H1 (cell line): Measurements from ENCODE around the gene PCDH9.

ENCODE experiments used
- ATF3 ChIP-seq: IDR thresholded peaks from 2 replicates; pipeline ENCODE4 v1.6.1; 2011; ENCODE audit warnings: low read depth, mild to moderate bottlenecking, low read length; ENCODE audit not compliant: insufficient read depth
- CREB1 ChIP-seq: IDR thresholded peaks from 2 replicates; pipeline ENCODE4 v1.6.1; 2012; ENCODE audit warnings: inconsistent platforms
- CTCF ChIP-seq, 3 experiments: IDR thresholded peaks; 1 replicate in 2 of 3; 2 replicates in 1 of 3; pipeline versions ENCODE4 v1.5.1 to v1.6.1; 2011; ENCODE audit warnings: low read length in 3 of 3, mild to moderate bottlenecking in 3 of 3, inconsistent platforms in 2 of 3, low read depth in 1 of 3, moderate library complexity in 1 of 3; ENCODE audit not compliant: insufficient read depth in 1 of 3; ENCODE audit errors: control extremely low read depth in 1 of 3
- EP300 ChIP-seq, 2 experiments: IDR thresholded peaks; 1 replicate in 1 of 2; 2 replicates in 1 of 2; pipeline ENCODE4 v1.6.1; 2011 to 2012; ENCODE audit warnings: low read depth in 2 of 2, low read length in 2 of 2, mild to moderate bottlenecking in 2 of 2, borderline replicate concordance in 1 of 2, inconsistent platforms in 1 of 2, moderate library complexity in 1 of 2
- GABPA ChIP-seq: IDR thresholded peaks from 2 replicates; pipeline ENCODE4 v1.6.1; 2011; ENCODE audit warnings: mild to moderate bottlenecking, low read length, moderate library complexity, borderline replicate concordance; ENCODE audit not compliant: insufficient read depth
- NRF1 ChIP-seq: IDR thresholded peaks from 2 replicates; pipeline ENCODE4 v1.6.1; 2011; ENCODE audit warnings: mild to moderate bottlenecking, low read depth, low read length, improper control_type of control experiment
- PHF8 ChIP-seq: fragments of 200-600 bp; sonication (generic); conservative IDR thresholded peaks from 2 replicates; pipeline ENCODE4 v1.7.1; 2012; ENCODE audit warnings: low read depth, mild to moderate bottlenecking, inconsistent platforms, low read length, moderate library complexity
- POLR2A ChIP-seq, 2 experiments: IDR thresholded peaks; 1 replicate in 1 of 2; 2 replicates in 1 of 2; pipeline ENCODE4 v1.6.1; 2011; ENCODE audit warnings: low read depth in 2 of 2, low read length in 2 of 2, mild to moderate bottlenecking in 2 of 2; ENCODE audit errors: control extremely low read depth in 1 of 2
- POLR2AphosphoS5 ChIP-seq: IDR thresholded peaks from 2 replicates; pipeline ENCODE4 v1.6.1; 2011; ENCODE audit warnings: low read depth, low read length
- TAF1 ChIP-seq: IDR thresholded peaks from 2 replicates; pipeline ENCODE4 v1.6.1; 2011; ENCODE audit warnings: mild to moderate bottlenecking, low read depth, low read length
- TEAD4 ChIP-seq: IDR thresholded peaks from 2 replicates; pipeline ENCODE4 v1.6.1; 2012; ENCODE audit warnings: low read depth, low read length, inconsistent platforms, mixed read lengths
- ZNF274 ChIP-seq: IDR thresholded peaks from 2 replicates; pipeline ENCODE4 v1.7.0; 2012; ENCODE audit warnings: low read length, borderline replicate concordance; ENCODE audit errors: extremely low read depth

- TF ChIP-seq CTCF (IDR thresholded peaks at IDR 0.05; ENCODE audit: control extremely low read depth in 1 of 3, insufficient read depth in 1 of 3, low read depth in 1 of 3, low read length in 3 of 3) (no peak), ATF3 (no peak), PHF8 (no peak), NRF1 (no peak), TEAD4 (no peak), EP300 (IDR thresholded peaks at IDR 0.05; ENCODE audit: borderline replicate concordance in 1 of 2, low read depth in 2 of 2, low read length in 2 of 2) (no peak), TAF1 (no peak), CREB1 (no peak), ZNF274 (no peak), POLR2A (IDR thresholded peaks at IDR 0.05; ENCODE audit: control extremely low read depth in 1 of 2, low read depth in 2 of 2, low read length in 2 of 2) (no peak), GABPA (no peak), POLR2AphosphoS5 (no peak)
These were observed 884.7 kb downstream of the PCDH9 start for GRCh38 chr13:66345518-66345810.
